Endodermal cell (in vitro differentiated cells): ENCODE measurements around the gene STAP2. TPM values are rescaled to one million over a fixed set of nuclear protein-coding genes. Genes with fewer than 3 reads are reported as not detected.

Experiments
- DNase-seq: peaks from one replicate; pipeline ENCODE4 v3.0.0-alpha.2; 2017
- H3K27ac ChIP-seq: 2 replicates; pipeline ENCODE4 v1.5.1; 2013; ENCODE audit warnings: mild to moderate bottlenecking, low read depth, low read length, moderate library complexity
- H3K27me3 ChIP-seq: 2 replicates; pipeline ENCODE4 v1.6.1; 2013; ENCODE audit warnings: mild to moderate bottlenecking, low read length, moderate library complexity; ENCODE audit not compliant: insufficient read depth, control insufficient read depth, poor library complexity, severe bottlenecking
- H3K36me3 ChIP-seq: 2 replicates; pipeline ENCODE4 v1.7.0; 2013; ENCODE audit warnings: mild to moderate bottlenecking, low read length, moderate library complexity; ENCODE audit not compliant: control insufficient read depth, insufficient read depth
- H3K4me1 ChIP-seq: one replicate; pipeline ENCODE4 v1.7.0; 2013; ENCODE audit warnings: low read length; ENCODE audit not compliant: control insufficient read depth, insufficient read depth
- H3K4me3 ChIP-seq: 2 replicates; pipeline ENCODE4 v1.5.1; 2013; ENCODE audit warnings: mild to moderate bottlenecking, low read length, moderate library complexity
- H3K9ac ChIP-seq: 2 replicates; pipeline ENCODE4 v1.6.1; 2013; ENCODE audit warnings: mild to moderate bottlenecking, low read length, moderate library complexity; ENCODE audit not compliant: poor library complexity, severe bottlenecking; ENCODE audit errors: extremely low read depth
- H3K9me3 ChIP-seq: 2 replicates; pipeline ENCODE4 v1.6.1; 2013; ENCODE audit warnings: mild to moderate bottlenecking, low read length, moderate library complexity; ENCODE audit not compliant: control insufficient read depth
- H3K27ac Mint-ChIP-seq: 2 replicates; pipeline ENCODE4 v1.8.0; 2020; ENCODE audit warnings: mixed read lengths
- H3K27me3 Mint-ChIP-seq: 2 replicates; pipeline ENCODE4 v1.8.0; 2021; ENCODE audit warnings: mild to moderate bottlenecking, mixed read lengths; ENCODE audit not compliant: insufficient read depth
- H3K36me3 Mint-ChIP-seq: 2 replicates; pipeline ENCODE4 v1.8.0; 2020; ENCODE audit warnings: low read depth, mixed read lengths
- H3K4me1 Mint-ChIP-seq: 2 replicates; pipeline ENCODE4 v1.8.0; 2020; ENCODE audit warnings: mixed read lengths
- H3K4me3 Mint-ChIP-seq: 2 replicates; pipeline ENCODE4 v1.8.0; 2020; ENCODE audit warnings: mild to moderate bottlenecking, moderate library complexity, mixed read lengths
- H3K9me3 Mint-ChIP-seq: 2 replicates; pipeline ENCODE4 v1.8.0; 2020; ENCODE audit warnings: mild to moderate bottlenecking, mixed read lengths
- CTCF ChIP-seq: fragments of 200-600 bp; sonication (generic); conservative IDR thresholded peaks from 2 replicates; pipeline ENCODE4 v1.5.0; 2021; ENCODE audit warnings: antibody characterized with exemption, mild to moderate bottlenecking
- WGBS, 2 experiments: methylation state at CpG; one replicate each; pipeline versions ENCODE4 v1.1.5 to v1.1.7; 2013; ENCODE audit warnings: missing lambda C conversion rate in 2 of 2, mixed read lengths in 1 of 2; ENCODE audit not compliant: insufficient coverage in 1 of 2, insufficient read length in 1 of 2; 5-methylcytosine and 5-hydroxymethylcytosine counted together
- long read RNA-seq, 4 experiments: library from polyadenylated mRNA in 2 of 4; library from RNA in 1 of 4; library from capped mRNA in 1 of 4; stranded (forward) in 3 of 4; unstranded in 1 of 4; transcript quantifications; one replicate each; pipeline ENCODE4 v2.0.0, GENCODE V29; 2020 to 2021; ENCODE audit warnings: inconsistent platforms in 1 of 4
- polyA plus RNA-seq, 2 experiments: library from polyadenylated mRNA; stranded (reverse); fragments of 50-300 nt; gene quantifications; one replicate each; pipeline ENCODE4 v1.2.3, GENCODE V29; 2013
- total RNA-seq, 2 donors: library from RNA; stranded (reverse); fragmentation: NEBNext Ultra II Directional in 1 of 2; extraction: Animal tissue kit (Norgen Biotek cat#: 25700) in 1 of 2; gene quantifications; 2 replicates in 1 of 2; 3 replicates in 1 of 2; pipeline ENCODE4 v1.2.1, GENCODE V29; 2021

The STAP2 gene
- 10 to 100 TPM; 12.7 to 13.3 TPM for total RNA-seq
- 10.3 TPM for polyA plus RNA-seq (2013, experiment 1 of 2)
- polyA plus RNA-seq (2013, experiment 2 of 2), result 9.6 TPM
- long read RNA-seq, experiment 1, partial matches to known transcripts, result 1 of 9 reads
- long read RNA-seq, experiment 1, other reads (novel, unspliced or antisense), result 3 of 9 reads
- long read RNA-seq, experiment 2, transcript STAP2-206 (13 exons, 1,508 nt), result minor isoform, 7 of 22 reads
- long read RNA-seq, experiment 2, transcript STAP2-201 (13 exons, 1,426 nt), result major isoform, 11 of 22 reads
- long read RNA-seq, experiment 2, partial matches to known transcripts, result 1 of 22 reads
- long read RNA-seq, experiment 2, other reads (novel, unspliced or antisense), result 3 of 22 reads
- long read RNA-seq, experiment 3, transcript STAP2-201 (13 exons, 1,426 nt), result major isoform, 37 of 64 reads
- long read RNA-seq, experiment 3, transcript STAP2-206 (13 exons, 1,508 nt), result minor isoform, 13 of 64 reads
- long read RNA-seq, experiment 3, partial matches to known transcripts, result 2 of 64 reads
- long read RNA-seq, experiment 3, other reads (novel, unspliced or antisense), result 12 of 64 reads
- long read RNA-seq, experiment 4, transcript STAP2-201 (13 exons, 1,426 nt), result major isoform, 19 of 31 reads
- long read RNA-seq, experiment 4, transcript STAP2-206 (13 exons, 1,508 nt), result minor isoform, 6 of 31 reads
- long read RNA-seq, experiment 4, partial matches to known transcripts, result 1 of 31 reads
- long read RNA-seq, experiment 4, other reads (novel, unspliced or antisense), result 5 of 31 reads

DNA sequence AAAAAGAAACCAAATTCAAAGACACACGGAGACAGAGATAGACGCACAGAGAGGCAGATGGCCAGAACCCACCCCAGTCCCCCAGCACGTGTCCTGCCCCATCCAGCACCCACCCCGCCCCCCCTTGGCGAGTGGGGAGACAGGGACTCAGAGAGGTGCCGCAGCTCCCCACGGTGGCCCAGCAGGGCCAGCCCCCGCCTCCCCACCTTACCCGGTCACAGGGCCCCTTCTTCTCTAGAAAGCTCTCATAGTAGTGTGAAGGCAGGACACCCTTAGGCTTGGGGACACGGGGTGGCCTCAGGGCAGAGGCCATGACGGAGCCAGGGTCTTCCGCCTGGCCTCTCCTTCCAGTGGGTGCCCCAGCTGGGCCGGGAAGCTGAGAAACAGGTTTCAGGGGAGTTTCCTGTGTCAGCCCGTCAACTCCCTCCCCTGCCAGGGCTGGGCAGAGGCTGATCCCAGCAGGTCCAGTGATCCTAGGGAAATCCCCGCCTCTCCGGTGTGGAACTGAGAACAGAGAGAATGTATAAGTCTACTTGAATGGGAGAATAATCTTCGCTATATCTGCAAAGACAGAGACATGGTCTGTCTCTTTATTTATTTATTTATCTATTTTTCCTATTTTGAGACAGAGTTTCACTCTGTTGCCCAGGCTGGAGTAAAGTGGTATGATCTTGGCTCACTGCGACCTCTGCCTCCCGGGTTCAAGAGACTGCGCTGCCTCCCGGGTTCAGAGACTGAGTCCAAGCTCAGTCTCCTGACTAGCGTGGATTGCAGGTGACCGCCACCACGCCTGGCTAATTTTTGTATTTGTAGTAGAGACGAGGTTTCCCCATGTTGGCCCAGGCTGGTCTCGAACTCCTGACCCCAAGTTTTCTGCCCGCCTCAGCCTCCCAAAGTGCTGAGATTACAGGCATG, at the start of gene STAP2:
Gene STAP2, minus strand, starts transcription at position 387 of the 915 bp plus-strand sequence. Its CDS starts 74 bp downstream, at position 313.
- Histone ChIP-seq H3K27me3 (no peaks in the 10 kb centered on the region), H3K4me1 (no peaks in the 10 kb centered on the region), H3K27ac (peak within 1 kb of the TSS; percentile 81), H3K4me3 (peak within 1 kb of the TSS; percentile 58), H3K9me3 (no peaks in the 10 kb centered on the region), H3K36me3 (no peaks in the 10 kb centered on the region), H3K9ac (peak within 1 kb of the TSS; percentile 15)
- H3K36me3 Mint-ChIP-seq, result peaks cover 4% of the 10 kb centered on the region
- peak within 1 kb of the TSS; percentile 58 for H3K4me3 Mint-ChIP-seq
- H3K4me1 Mint-ChIP-seq, result peaks cover 6% of the 10 kb centered on the region
- peak; percentile 80 for DNase-seq
- peaks cover 6% of the 10 kb centered on the region for H3K27me3 Mint-ChIP-seq
- TF ChIP-seq CTCF, result no peak
- H3K27ac Mint-ChIP-seq, result peak within 1 kb of the TSS; percentile 71
- H3K9me3 Mint-ChIP-seq, result no peaks in the 10 kb centered on the region
- 73 to 79% methylated on average over 17 to 23 of the region's 27 CpGs for WGBS, 2 experiments

DNA sequence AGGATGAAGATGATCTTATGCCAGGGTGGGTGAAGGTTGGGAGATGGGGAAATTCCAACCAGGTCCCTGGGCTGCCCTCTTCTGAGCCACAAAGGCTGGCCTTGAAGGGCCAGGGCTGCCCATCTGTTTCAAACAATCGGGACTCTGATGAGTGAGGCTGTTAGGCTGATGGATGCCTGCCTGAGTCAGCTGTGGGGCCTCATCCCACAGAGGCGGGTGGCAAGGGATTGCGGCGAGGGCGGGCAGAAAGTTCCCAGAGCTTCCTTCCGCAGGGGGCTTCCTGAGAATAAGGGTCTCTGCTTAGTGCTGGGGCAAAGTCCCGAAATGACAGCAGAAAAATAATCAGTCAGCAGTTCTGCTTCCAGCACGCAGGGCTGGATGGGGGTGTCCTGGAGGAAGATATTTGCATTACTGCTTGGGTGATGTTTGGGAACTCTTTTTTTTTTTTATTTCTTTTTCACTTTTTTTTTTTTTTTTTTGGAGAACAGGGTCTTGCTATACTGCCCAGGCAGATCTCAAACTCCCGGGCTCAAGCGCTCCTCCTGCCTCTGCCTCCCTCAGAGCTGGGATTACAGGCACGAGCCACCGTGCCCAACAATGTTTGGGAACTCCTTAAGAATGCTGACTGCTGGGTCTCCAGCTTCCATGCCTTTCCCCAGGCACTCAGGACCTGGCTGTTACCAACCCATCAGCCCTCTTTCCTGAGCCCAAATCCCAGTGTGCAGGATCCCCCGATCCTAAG, 47.6 kb upstream of the STAP2 start:
- Mint-ChIP-seq H3K4me3 (no peak overlapping the region), H3K27me3 (no peaks in the 10 kb centered on the region), H3K27ac (no peak overlapping the region), H3K36me3 (peaks cover 25% of the 10 kb centered on the region), H3K9me3 (no peaks in the 10 kb centered on the region), H3K4me1 (peaks cover 28% of the 10 kb centered on the region)
- no peaks in the 10 kb centered on the region for H3K27me3 ChIP-seq
- DNase-seq, result no peak
- H3K36me3 ChIP-seq, result peaks cover 16% of the 10 kb centered on the region
- H3K4me3 ChIP-seq, result no peak overlapping the region
- no peak overlapping the region for H3K9ac ChIP-seq
- WGBS, 2 experiments, result 92 to 100% methylated on average over 3 to 13 of the region's 13 CpGs
- peaks cover 14% of the 10 kb centered on the region for H3K4me1 ChIP-seq
- H3K9me3 ChIP-seq, result no peaks in the 10 kb centered on the region
- TF ChIP-seq CTCF, result peak; percentile 33
- H3K27ac ChIP-seq, result no peak overlapping the region
